Right lobe of liver (tissue), 6 donors: ENCODE data around the gene SEC63. TPM values are rescaled to one million over a fixed set of nuclear protein-coding genes. Genes with fewer than 3 reads are reported as not detected.

Source experiments
- ATAC-seq, 4 donors: fragments of 200-7000 bp; cut with Tn5 transposase; one replicate each; pipeline ENCODE4 v1.9.1; 2020; ENCODE audit warnings: mild to moderate bottlenecking in 4 of 4, moderate library complexity in 4 of 4
- DNase-seq, 3 donors: peaks; one replicate each; pipeline ENCODE4 v3.0.0-alpha.2; 2020
- H3K27ac ChIP-seq, 3 donors: fragments of 200-600 bp; one replicate each; pipeline ENCODE4 v1.8.0; 2022
- H3K27me3 ChIP-seq, 2 donors: fragments of 200-600 bp; one replicate each; pipeline ENCODE4 v1.8.0; 2022
- H3K36me3 ChIP-seq, 4 donors: fragments of 200-600 bp; sonication (generic) in 1 of 4; one replicate each; pipeline versions ENCODE4 v1.5.1 to v1.8.0; 2017 to 2022; ENCODE audit warnings: control low read depth in 1 of 4
- H3K4me1 ChIP-seq, 4 donors: fragments of 200-600 bp; sonication (generic) in 1 of 4; one replicate each; pipeline versions ENCODE4 v1.5.1 to v1.8.0; 2017 to 2022; ENCODE audit warnings: control low read depth in 1 of 4
- H3K4me3 ChIP-seq, 3 donors: fragments of 200-600 bp; one replicate each; pipeline ENCODE4 v1.8.0; 2022
- H3K9me3 ChIP-seq, 4 donors: fragments of 200-600 bp; sonication (generic) in 1 of 4; one replicate each; pipeline versions ENCODE4 v1.5.1 to v1.8.0; 2017 to 2022; ENCODE audit warnings: control low read depth in 1 of 4
- POLR2A ChIP-seq: fragments of 450-650 bp; IDR thresholded peaks from one replicate; pipeline ENCODE4 v1.6.1; 2017; ENCODE audit warnings: antibody characterized with exemption, mild to moderate bottlenecking
- WGBS: methylation state at CpG from one replicate; pipeline ENCODE4 v1.1.6; 2018; ENCODE audit warnings: low coverage, low lambda C conversion rate; ENCODE audit not compliant: insufficient coverage; ENCODE audit errors: missing lambda C conversion rate; 5-methylcytosine and 5-hydroxymethylcytosine counted together
- intact Hi-C, 2 donors: fragments of 100-400 bp; cut with DNase I; formaldehyde crosslinking; loops; one replicate each; pipeline versions ENCODE4 v1.11.2 to v1.14.1; 2022
- total RNA-seq, 6 experiments: library from RNA; depleted of rRNA in 2 of 6; stranded (reverse); fragments of >200 nt in 2 of 6; fragmentation: NEBNext Ultra II Directional in 3 of 6; extraction: Animal tissue kit (Norgen Biotek cat#: 25700) in 3 of 6; gene quantifications; one replicate each; pipeline versions ENCODE4 v1.1.0 to v1.2.4, GENCODE V29; 2016 to 2023
- TF ChIP-seq, protein P1 (sequence below), 4 donors: fragments of 200-600 bp in 3 of 4; fragments of 450-650 bp in 1 of 4; IDR thresholded peaks; one replicate each; pipeline versions ENCODE4 v1.5.1 to v1.8.0; 2016 to 2022; ENCODE audit warnings: antibody characterized with exemption in 4 of 4, mild to moderate bottlenecking in 2 of 4
- donor health status: DM: no; HTN: yes; CAD: no.
- donor health status: DM: no; HTN: no; CAD: no.
- donor health status: DM: no; HTN: no; CAD: no.
- donor health status: DM: no; HTN: yes; CAD: no.
- donor health status: DM: no; HTN: yes; CAD: no.

The SEC63 gene
- total RNA-seq, 6 experiments from 2014 or later: 22.7 to 81.9 (median 66.8) TPM

DNA sequence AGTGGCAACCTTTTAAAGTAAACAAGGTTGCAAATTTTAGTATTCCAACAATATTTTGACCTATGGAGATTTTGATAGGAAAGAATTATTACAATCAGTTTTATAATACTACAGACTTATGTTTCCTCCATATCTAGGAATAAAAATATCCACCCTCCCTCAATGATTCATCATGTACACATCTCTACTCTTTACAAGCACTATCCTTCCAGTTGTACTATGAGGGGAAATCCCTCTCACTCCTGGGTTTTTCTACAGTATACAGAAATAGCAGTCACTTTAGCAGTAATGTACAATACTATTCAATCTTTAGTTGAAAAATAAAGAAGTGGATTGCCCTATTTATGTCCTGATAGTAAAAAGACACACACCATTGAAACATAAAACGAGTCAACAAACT, 87.6 kb downstream of the SEC63 start:
- Histone ChIP-seq H3K4me1 (no peaks in the 10 kb centered on the region), H3K4me3 (no peak overlapping the region), H3K27ac (no peak overlapping the region), H3K27me3 (no peaks in the 10 kb centered on the region), H3K36me3 (peaks cover 0 to 40% (median 11%) of the 10 kb centered on the region in 4 donors), H3K9me3 (no peaks in the 10 kb centered on the region)
- intact Hi-C loops: no loop called here
- no peak for DNase-seq
- ATAC-seq: no peak
- WGBS: 60% methylated on average over 1 of the region's 1 CpG
- TF ChIP-seq, protein P1, sequence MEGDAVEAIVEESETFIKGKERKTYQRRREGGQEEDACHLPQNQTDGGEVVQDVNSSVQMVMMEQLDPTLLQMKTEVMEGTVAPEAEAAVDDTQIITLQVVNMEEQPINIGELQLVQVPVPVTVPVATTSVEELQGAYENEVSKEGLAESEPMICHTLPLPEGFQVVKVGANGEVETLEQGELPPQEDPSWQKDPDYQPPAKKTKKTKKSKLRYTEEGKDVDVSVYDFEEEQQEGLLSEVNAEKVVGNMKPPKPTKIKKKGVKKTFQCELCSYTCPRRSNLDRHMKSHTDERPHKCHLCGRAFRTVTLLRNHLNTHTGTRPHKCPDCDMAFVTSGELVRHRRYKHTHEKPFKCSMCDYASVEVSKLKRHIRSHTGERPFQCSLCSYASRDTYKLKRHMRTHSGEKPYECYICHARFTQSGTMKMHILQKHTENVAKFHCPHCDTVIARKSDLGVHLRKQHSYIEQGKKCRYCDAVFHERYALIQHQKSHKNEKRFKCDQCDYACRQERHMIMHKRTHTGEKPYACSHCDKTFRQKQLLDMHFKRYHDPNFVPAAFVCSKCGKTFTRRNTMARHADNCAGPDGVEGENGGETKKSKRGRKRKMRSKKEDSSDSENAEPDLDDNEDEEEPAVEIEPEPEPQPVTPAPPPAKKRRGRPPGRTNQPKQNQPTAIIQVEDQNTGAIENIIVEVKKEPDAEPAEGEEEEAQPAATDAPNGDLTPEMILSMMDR (IDR thresholded peaks at IDR 0.05): no peak
- no peak for TF ChIP-seq POLR2A

DNA sequence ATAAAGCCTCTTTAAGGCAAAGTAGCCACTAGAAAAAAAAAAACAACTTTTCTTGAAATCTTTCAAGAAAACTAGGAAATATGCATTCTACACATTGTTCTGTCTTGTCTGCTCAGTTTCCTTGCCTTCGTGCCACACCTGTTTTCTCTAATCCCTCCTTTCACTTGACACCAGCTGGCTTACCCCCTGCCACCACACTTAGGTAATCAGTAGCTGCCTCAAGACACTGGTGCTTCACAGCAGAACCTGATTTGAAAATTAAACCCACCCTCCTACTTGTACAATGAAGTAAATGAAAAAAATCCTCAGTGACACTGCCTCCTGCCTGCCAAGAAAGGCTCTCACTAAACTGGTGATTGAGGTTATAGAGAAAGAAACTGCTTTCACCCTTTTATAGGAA, 88.1 kb downstream of the SEC63 start:
- intact Hi-C loops: no loop called here
- TF ChIP-seq, protein P1 (IDR thresholded peaks at IDR 0.05): no peak
- no peak for TF ChIP-seq POLR2A
- H3K4me3 ChIP-seq: no peak overlapping the region
- H3K36me3 ChIP-seq: peaks cover 0 to 35% (median 9%) of the 10 kb centered on the region in 4 donors
- H3K9me3 ChIP-seq: no peaks in the 10 kb centered on the region
- DNase-seq: no peak
- no peaks in the 10 kb centered on the region for H3K4me1 ChIP-seq
- 0% methylated on average over 1 of the region's 1 CpG for WGBS
- no peak overlapping the region for H3K27ac ChIP-seq
- ATAC-seq: no peak
- no peaks in the 10 kb centered on the region for H3K27me3 ChIP-seq

DNA sequence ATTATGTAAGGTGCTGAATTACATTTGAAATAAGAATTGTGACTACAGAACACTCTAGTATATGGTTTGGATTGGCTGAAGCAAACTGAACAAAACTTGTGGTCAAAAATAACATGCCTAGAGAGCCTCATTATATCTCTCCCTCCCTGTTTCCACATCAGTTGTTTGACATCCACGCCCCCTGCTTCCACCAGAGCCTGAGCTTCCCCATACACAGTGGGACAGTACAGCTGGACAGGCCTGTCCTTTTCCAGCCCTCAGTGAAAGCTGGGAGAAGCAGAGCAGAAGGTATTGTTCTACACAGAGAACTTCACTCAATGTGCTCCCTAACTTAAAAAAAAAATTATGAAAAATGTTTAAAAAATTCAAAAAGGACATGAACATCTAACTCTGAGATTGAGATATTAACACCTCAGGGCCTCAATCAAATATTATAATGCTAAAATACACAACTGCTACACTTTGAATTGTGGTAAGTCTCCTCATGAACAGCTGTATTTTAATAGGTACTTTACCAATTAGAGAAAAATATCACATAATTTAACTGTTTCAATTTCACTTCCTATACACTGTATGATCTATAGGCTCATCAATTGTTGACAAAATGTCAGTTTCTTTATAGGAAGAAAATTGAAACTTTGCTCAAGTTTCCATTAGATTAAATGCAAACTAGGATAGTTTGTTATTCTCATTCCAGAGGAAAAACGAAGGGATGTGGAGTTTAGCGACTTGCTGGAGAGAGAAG, 89.0 kb downstream of the SEC63 start:
- WGBS: 59% methylated on average over 3 of the region's 3 CpGs
- Histone ChIP-seq H3K27me3 (no peaks in the 10 kb centered on the region), H3K36me3 (peaks cover 0 to 31% (median 9%) of the 10 kb centered on the region in 4 donors), H3K4me3 (no peak overlapping the region), H3K4me1 (no peaks in the 10 kb centered on the region), H3K9me3 (no peaks in the 10 kb centered on the region), H3K27ac (no peak overlapping the region)
- TF ChIP-seq POLR2A: no peak
- TF ChIP-seq, protein P1 (IDR thresholded peaks at IDR 0.05): no peak
- intact Hi-C loops: no loop called here
- ATAC-seq (no peak), DNase-seq (no peak)

DNA sequence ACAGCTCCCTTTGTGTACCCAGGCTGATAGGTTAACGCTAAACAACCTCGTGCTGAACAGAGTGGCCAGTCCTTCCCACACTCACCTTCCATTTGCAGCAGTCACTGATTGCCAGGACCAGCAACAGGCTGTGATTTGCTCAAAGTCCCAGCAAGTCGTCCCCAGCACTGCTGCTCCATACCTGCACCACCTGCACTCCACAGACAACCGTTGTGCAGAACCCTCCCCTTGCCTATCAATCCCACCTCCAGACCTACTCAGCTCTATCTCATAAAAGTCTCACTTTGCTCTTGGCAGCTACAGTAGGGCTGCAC, 90.7 kb downstream of the SEC63 start:
- TF ChIP-seq, protein P1 (IDR thresholded peaks at IDR 0.05): no peak
- TF ChIP-seq POLR2A: no peak
- 27% methylated on average over 2 of the region's 4 CpGs for whole genome bisulfite sequencing
- no peaks in the 10 kb centered on the region for H3K4me1 ChIP-seq
- ATAC-seq: peak; percentile 25 to 33 (median 28)
- H3K4me3 ChIP-seq: no peak overlapping the region
- no peak overlapping the region for H3K27ac ChIP-seq
- H3K27me3 ChIP-seq: no peaks in the 10 kb centered on the region
- peaks cover 0 to 19% (median 6%) of the 10 kb centered on the region in 4 donors for H3K36me3 ChIP-seq
- DNase-seq: no peak
- intact Hi-C loops: no loop called here
- no peaks in the 10 kb centered on the region for H3K9me3 ChIP-seq
